Measurements from ENCODE around the gene NFYC.

The NFYC gene

GRCh38 chr1:40796939-40797667 lies 105.6 kb downstream of the NFYC start:
- H3K4me3 ChIP-seq (ENCODE audit: low read depth, low read length): no peak overlapping the region
- no peak for TF ChIP-seq CTCF (IDR thresholded peaks at IDR 0.05; ENCODE audit: low read depth, low read length)

DNA sequence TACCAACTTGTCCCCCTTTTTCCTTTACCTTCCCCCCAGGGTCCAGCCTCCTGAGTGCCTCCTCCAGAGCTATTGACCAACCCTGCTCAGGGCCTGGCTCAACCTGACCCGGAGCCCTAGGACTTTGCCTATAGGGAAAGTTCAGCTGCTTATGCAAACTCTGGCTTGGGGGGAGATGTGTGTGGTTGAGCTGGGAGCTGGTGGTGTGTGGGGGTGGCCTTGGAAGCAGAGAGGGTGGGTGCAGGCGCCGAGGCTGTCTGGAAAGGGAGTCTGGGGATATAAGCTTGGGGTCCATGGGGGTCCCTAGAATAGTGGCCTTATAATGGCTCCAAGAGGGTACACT lies 106.1 kb downstream of the NFYC start:
- H3K4me3 ChIP-seq (ENCODE audit: low read depth, low read length): no peak overlapping the region
- no peak for TF ChIP-seq CTCF (IDR thresholded peaks at IDR 0.05; ENCODE audit: low read depth, low read length)

- no peak for TF ChIP-seq CTCF (IDR thresholded peaks at IDR 0.05; ENCODE audit: low read depth, low read length)
These were observed 107.1 kb downstream of the NFYC start for GRCh38 chr1:40798366-40799281.

DNA sequence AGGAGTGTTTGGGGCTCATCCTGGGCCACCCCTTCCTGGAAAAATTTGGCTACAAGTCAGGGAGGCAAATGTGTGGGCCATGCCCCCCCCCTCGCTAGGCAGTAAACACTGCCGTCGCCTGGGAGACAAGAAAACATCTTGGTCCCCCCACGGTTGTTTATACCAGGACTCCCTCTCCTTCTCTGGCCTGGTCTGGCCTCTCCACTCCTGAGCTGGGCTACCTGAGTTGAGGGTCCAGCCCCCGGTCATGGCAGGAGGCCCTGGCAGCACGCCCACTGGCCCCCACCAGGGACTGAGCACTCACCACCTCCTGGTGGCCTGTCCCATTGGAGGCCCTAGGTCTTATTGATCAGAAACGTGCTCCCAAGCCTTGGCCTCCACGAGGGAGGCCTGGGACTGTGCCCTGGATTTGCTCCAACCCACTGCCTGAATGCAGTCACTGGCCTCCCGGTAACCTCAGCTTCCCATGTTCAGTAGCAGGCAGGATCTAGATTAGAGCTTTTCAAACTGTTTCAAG lies 107.9 kb downstream of the NFYC start:
- H3K4me3 ChIP-seq (ENCODE audit: low read depth, low read length): no peak overlapping the region
- TF ChIP-seq CTCF (IDR thresholded peaks at IDR 0.05; ENCODE audit: low read depth, low read length): no peak

More at GRCh38 chr1:40798366-40799281, 107.1 kb downstream of the NFYC start:
- H3K4me3 ChIP-seq (ENCODE audit: low read depth, low read length): no peak overlapping the region

GRCh38 chr1:40801742-40802077 lies 110.2 kb downstream of the NFYC start:
- peak overlapping the region; percentile 52 for H3K4me3 ChIP-seq (ENCODE audit: low read depth, low read length)
- TF ChIP-seq CTCF (IDR thresholded peaks at IDR 0.05; ENCODE audit: low read depth, low read length): no peak

GRCh38 chr1:40802078-40802741 lies 110.7 kb downstream of the NFYC start:
- H3K4me3 ChIP-seq (ENCODE audit: low read depth, low read length): peak overlapping the region; percentile 52
- TF ChIP-seq CTCF (IDR thresholded peaks at IDR 0.05; ENCODE audit: low read depth, low read length): no peak

Data from WI38 (cell line).